H1 (cell line): ENCODE data around the gene SULF2. TPM values are rescaled to one million over a fixed set of nuclear protein-coding genes. Genes with fewer than 3 reads are reported as not detected.

Experiments
- CTCF ChIA-PET: fragments of 300-600 bp; sonication (Branson Sonifier 250); formaldehyde crosslinking; loops from one replicate; lab custom pipeline; 2021; ENCODE audit not compliant: partially characterized antibody; lab: Charles Lee
- POLR2A ChIA-PET: fragments of 300-600 bp; sonication (Branson Sonifier 250); formaldehyde crosslinking; loops from one replicate; lab custom pipeline; 2021; ENCODE audit warnings: inconsistent platforms; ENCODE audit not compliant: partially characterized antibody; lab: Charles Lee
- DNase-seq, 2 experiments: peaks; one replicate each; pipeline versions ENCODE4 v3.0.0 to v3.0.0-alpha.2; 2010 to 2022; ENCODE audit warnings: low spot score in 2 of 2, low read depth in 1 of 2, mixed read lengths in 1 of 2
- FAIRE-seq: peaks from 2 replicates; lab custom pipeline; 2011; peaks lifted over from hg19 to GRCh38; lab: Jason Lieb, UNC
- H2AFZ ChIP-seq: 2 replicates; pipeline ENCODE4 v1.8.1; 2012; ENCODE audit warnings: low read length, inconsistent platforms
- H2AK5ac ChIP-seq: 2 replicates; pipeline ENCODE4 v1.6.1; 2013; ENCODE audit warnings: low read depth, low read length
- H2BK120ac ChIP-seq: replicated peaks from 2 replicates; pipeline ENCODE3; 2013; ENCODE audit warnings: low read depth, low read length, inconsistent platforms
- H2BK12ac ChIP-seq: 2 replicates; pipeline ENCODE4 v1.6.1; 2013; ENCODE audit warnings: low read depth, low read length
- H2BK15ac ChIP-seq: 2 replicates; pipeline ENCODE4 v1.6.1; 2013; ENCODE audit warnings: low read length
- H2BK20ac ChIP-seq: 2 replicates; pipeline ENCODE4 v1.6.1; 2013; ENCODE audit warnings: low read length
- H2BK5ac ChIP-seq: 2 replicates; pipeline ENCODE4 v1.6.1; 2013; ENCODE audit warnings: low read depth, low read length
- H3K14ac ChIP-seq: 2 replicates; pipeline ENCODE4 v1.6.1; 2013; ENCODE audit warnings: inconsistent platforms; ENCODE audit not compliant: insufficient read length
- H3K18ac ChIP-seq: 2 replicates; pipeline ENCODE4 v1.6.1; 2013; ENCODE audit warnings: low read length; ENCODE audit errors: extremely low read depth
- H3K23ac ChIP-seq: 2 replicates; pipeline ENCODE4 v1.6.1; 2013; ENCODE audit warnings: inconsistent platforms; ENCODE audit not compliant: insufficient read length
- H3K23me2 ChIP-seq: 2 replicates; pipeline ENCODE4 v1.6.1; 2013; ENCODE audit warnings: low read depth, low read length
- H3K27ac ChIP-seq: 2 replicates; pipeline ENCODE4 v1.6.1; 2011; ENCODE audit warnings: low read depth, low read length, inconsistent platforms
- H3K27me3 ChIP-seq, 4 experiments: replicated peaks in 1 of 4; 1 replicate in 1 of 4; 2 replicates in 3 of 4; pipeline versions ENCODE4 v1.6.1 to v1.8.1; 2011 to 2013; ENCODE audit warnings: low read length in 3 of 4, mild to moderate bottlenecking in 3 of 4, inconsistent platforms in 2 of 4, mixed read lengths in 2 of 4, moderate library complexity in 1 of 4; ENCODE audit not compliant: control insufficient read depth in 3 of 4, insufficient read depth in 3 of 4; ENCODE audit errors: extremely low read depth in 1 of 4
- H3K36me3 ChIP-seq, 4 experiments: 2 replicates each; pipeline versions ENCODE4 v1.6.1 to v1.8.1; 2011 to 2013; ENCODE audit warnings: mild to moderate bottlenecking in 4 of 4, low read length in 3 of 4, moderate library complexity in 2 of 4, control low read depth in 1 of 4, inconsistent platforms in 1 of 4; ENCODE audit not compliant: insufficient read depth in 4 of 4, control insufficient read depth in 2 of 4
- H3K4ac ChIP-seq: replicated peaks from 2 replicates; pipeline ENCODE3; 2013; ENCODE audit warnings: low read length, low read depth, mixed read lengths, inconsistent platforms; ENCODE audit not compliant: insufficient read length
- H3K4me1 ChIP-seq, 4 experiments: replicated peaks in 1 of 4; 1 replicate in 1 of 4; 2 replicates in 3 of 4; pipeline versions ENCODE4 v1.6.1 to v1.8.1; 2011 to 2013; ENCODE audit warnings: low read length in 3 of 4, inconsistent platforms in 2 of 4, mixed read lengths in 1 of 4; ENCODE audit not compliant: insufficient read depth in 4 of 4, control insufficient read depth in 3 of 4
- H3K4me2 ChIP-seq, 2 experiments: 2 replicates each; pipeline versions ENCODE4 v1.6.1 to v1.8.1; 2011 to 2013; ENCODE audit warnings: low read depth in 2 of 2, low read length in 2 of 2, control low read depth in 1 of 2, inconsistent platforms in 1 of 2, mild to moderate bottlenecking in 1 of 2; ENCODE audit not compliant: insufficient read depth in 1 of 2
- H3K4me3 ChIP-seq, 4 experiments: fragments of 200-600, 300-600 bp in 1 of 4; sonication (generic), shearing (Covaris generic), sonication (Bioruptor Twin) in 1 of 4; 2 replicates each; pipeline versions ENCODE4 v1.5.1 to v1.8.1; 2011 to 2016; ENCODE audit warnings: low read length in 4 of 4, low read depth in 3 of 4, control low read depth in 2 of 4, inconsistent platforms in 2 of 4, mild to moderate bottlenecking in 2 of 4, mixed read lengths in 1 of 4, moderate library complexity in 1 of 4; ENCODE audit not compliant: insufficient read depth in 2 of 4; ENCODE audit errors: extremely low read depth in 1 of 4
- H3K56ac ChIP-seq: replicated peaks from 2 replicates; pipeline ENCODE3; 2013; ENCODE audit warnings: low read depth, mild to moderate bottlenecking, mixed read lengths, low read length, inconsistent platforms; ENCODE audit not compliant: insufficient read length
- H3K79me1 ChIP-seq: 2 replicates; pipeline ENCODE4 v1.6.1; 2013; ENCODE audit warnings: low read depth, low read length, control low read depth
- H3K79me2 ChIP-seq, 2 experiments: 2 replicates each; pipeline versions ENCODE4 v1.6.1 to v1.8.1; 2012 to 2013; ENCODE audit warnings: low read length in 2 of 2, mild to moderate bottlenecking in 2 of 2, inconsistent platforms in 1 of 2; ENCODE audit not compliant: insufficient read depth in 2 of 2, control insufficient read depth in 1 of 2
- H3K9ac ChIP-seq, 4 experiments: replicated peaks in 1 of 4; 1 replicate in 1 of 4; 2 replicates in 3 of 4; pipeline versions ENCODE4 v1.6.1 to v1.8.1; 2011 to 2013; ENCODE audit warnings: low read depth in 3 of 4, low read length in 3 of 4, control low read depth in 2 of 4, mild to moderate bottlenecking in 2 of 4, moderate library complexity in 2 of 4, inconsistent platforms in 1 of 4; ENCODE audit errors: extremely low read depth in 1 of 4
- H3K9me3 ChIP-seq, 2 experiments: 2 replicates each; pipeline versions ENCODE4 v1.6.1 to v1.8.1; 2012 to 2013; ENCODE audit warnings: mild to moderate bottlenecking in 2 of 2, moderate library complexity in 2 of 2, control low read depth in 1 of 2, inconsistent platforms in 1 of 2, low read depth in 1 of 2, low read length in 1 of 2, mixed read lengths in 1 of 2; ENCODE audit not compliant: insufficient read depth in 2 of 2
- H4K20me1 ChIP-seq, 2 experiments: replicated peaks in 1 of 2; 2 replicates each; pipeline versions ENCODE3 to v1.8.1; 2011 to 2013; ENCODE audit warnings: inconsistent platforms in 2 of 2, low read length in 2 of 2, mild to moderate bottlenecking in 1 of 2; ENCODE audit not compliant: insufficient read depth in 2 of 2, control insufficient read depth in 1 of 2
- H4K5ac ChIP-seq: 2 replicates; pipeline ENCODE4 v1.6.1; 2013; ENCODE audit warnings: low read length, low read depth, mixed read lengths, inconsistent platforms; ENCODE audit not compliant: insufficient read length
- H4K8ac ChIP-seq: 2 replicates; pipeline ENCODE4 v1.8.0; 2013; ENCODE audit warnings: mild to moderate bottlenecking, moderate library complexity, low read length, inconsistent platforms; ENCODE audit not compliant: insufficient read depth; ENCODE audit errors: extremely low read depth
- H4K91ac ChIP-seq: replicated peaks from 2 replicates; pipeline ENCODE3; 2013; ENCODE audit warnings: low read length, mixed read lengths, inconsistent platforms; ENCODE audit not compliant: insufficient read length
- JUN ChIP-seq: IDR thresholded peaks from 2 replicates; pipeline ENCODE4 v1.6.1; 2011; ENCODE audit warnings: low read depth, mild to moderate bottlenecking, improper control_type of control experiment, low read length
- MAFK ChIP-seq: IDR thresholded peaks from 2 replicates; pipeline ENCODE4 v1.6.1; 2012; ENCODE audit warnings: low read depth, mild to moderate bottlenecking, improper control_type of control experiment, low read length
- NRF1 ChIP-seq: IDR thresholded peaks from 2 replicates; pipeline ENCODE4 v1.6.1; 2011; ENCODE audit warnings: mild to moderate bottlenecking, low read depth, low read length, improper control_type of control experiment
- RFX5 ChIP-seq: IDR thresholded peaks from 2 replicates; pipeline ENCODE4 v1.6.1; 2011; ENCODE audit warnings: low read depth, low read length, improper control_type of control experiment, borderline replicate concordance
- RXRA ChIP-seq: IDR thresholded peaks from 2 replicates; pipeline ENCODE4 v1.6.1; 2011; ENCODE audit warnings: low read depth, mild to moderate bottlenecking, low read length, moderate library complexity; ENCODE audit not compliant: insufficient read depth
- SRF ChIP-seq: IDR thresholded peaks from 2 replicates; pipeline ENCODE4 v1.6.1; 2011; ENCODE audit warnings: mild to moderate bottlenecking, low read depth, low read length, moderate library complexity
- TAF1 ChIP-seq: IDR thresholded peaks from 2 replicates; pipeline ENCODE4 v1.6.1; 2011; ENCODE audit warnings: mild to moderate bottlenecking, low read depth, low read length
- WGBS, 2 experiments: shearing (Covaris generic) in 1 of 2; methylation state at CpG; one replicate each; pipeline versions ENCODE4 v1.1.6 to v1.1.7; 2013 to 2015; ENCODE audit warnings: low lambda C conversion rate in 2 of 2, mixed read lengths in 2 of 2, inconsistent platforms in 1 of 2, low coverage in 1 of 2, missing lambda C conversion rate in 1 of 2; ENCODE audit not compliant: insufficient replicate concordance in 2 of 2, insufficient coverage in 1 of 2, insufficient read length in 1 of 2; ENCODE audit errors: extremely low coverage in 1 of 2, missing lambda C conversion rate in 1 of 2; 5-methylcytosine and 5-hydroxymethylcytosine counted together
- polyA plus RNA-seq, 7 experiments: library from polyadenylated mRNA; depleted of rRNA in 3 of 7; stranded (reverse) in 5 of 7; unstranded in 2 of 7; fragments of >200 nt in 5 of 7; fragments of 200-250 nt in 2 of 7; gene quantifications; 1 replicate in 5 of 7; 2 replicates in 1 of 7; 4 replicates in 1 of 7; pipeline versions ENCODE4 v1.2.1 to v1.2.3, GENCODE V29; 2011 to 2013; ENCODE audit warnings: missing spikeins in 2 of 7, mixed read lengths in 2 of 7
- total RNA-seq: library from RNA; stranded (reverse); fragmentation: NEBNext Ultra II Directional; extraction: Animal tissue kit (Norgen Biotek cat#: 25700); gene quantifications from 2 replicates; pipeline ENCODE4 v1.2.1, GENCODE V29; 2021
- TF ChIP-seq, protein P1 (sequence below): IDR thresholded peaks from 2 replicates; pipeline ENCODE4 v1.6.1; 2012; ENCODE audit warnings: inconsistent platforms

SULF2 gene
- total and polyA plus RNA-seq, 2 of the 8 experiments (the other 6 are each of a cell fraction or from before 2014, with no cell fraction given) = 15.7 to 28.2 TPM

DNA sequence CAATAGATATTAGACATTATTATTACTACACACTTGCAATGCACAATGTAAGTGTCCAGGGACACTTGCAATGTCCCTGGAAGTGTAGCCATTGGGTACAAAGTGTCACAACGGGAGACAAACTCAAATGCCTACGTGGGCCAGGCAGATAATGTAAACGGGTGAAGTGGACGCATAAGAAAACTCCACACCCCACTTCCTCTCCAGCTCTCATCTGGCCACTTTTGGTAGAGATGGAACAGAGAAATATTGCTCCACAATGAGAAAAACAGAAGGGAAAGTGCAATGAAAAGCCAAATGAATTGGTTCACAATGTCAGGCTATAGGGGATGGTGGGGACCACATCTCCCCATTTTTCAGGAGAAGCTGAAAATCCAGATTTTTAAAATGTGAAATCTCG is 9.4 kb downstream of the SULF2 start:
- H3K79me2 ChIP-seq = no peaks in the 10 kb centered on the region
- no peaks in the 10 kb centered on the region for H4K20me1 ChIP-seq
- no peak overlapping the region for H4K8ac ChIP-seq
- no peak overlapping the region for H2BK15ac ChIP-seq
- H3K23ac ChIP-seq = no peak overlapping the region
- ChIA-PET POLR2A (interaction anchor here (0.7 kb wide), 1 partner anchor 8 kb away, joined by 3 read pairs; no protein-coding TSS in a partner anchor), CTCF (interaction anchor here (1.8 to 3.5 kb wide), 3 partner anchors 10 to 98 kb away, joined by 4 to 14 read pairs (median 10); no protein-coding TSS in a partner anchor)
- 0 out of 4 replicates have a peak, but pooled peaks cover under 1% of the 10 kb centered on the region in 2 experiments for H3K9me3 ChIP-seq
- no peaks in the 10 kb centered on the region for H3K4me1 ChIP-seq
- H3K14ac ChIP-seq = no peak overlapping the region
- H3K56ac ChIP-seq = no peak overlapping the region
- H3K9ac ChIP-seq = no peak overlapping the region
- no peak overlapping the region for H3K18ac ChIP-seq
- DNase-seq (no peak), FAIRE-seq (no peak)
- no peak overlapping the region for H3K27ac ChIP-seq
- H3K36me3 ChIP-seq = no peaks in the 10 kb centered on the region
- no peak overlapping the region for H3K4me3 ChIP-seq
- no peak overlapping the region for H2BK12ac ChIP-seq
- H2AFZ ChIP-seq = no peak overlapping the region
- H4K5ac ChIP-seq = no peak overlapping the region
- H2BK120ac ChIP-seq = no peak overlapping the region
- no peaks in the 10 kb centered on the region for H3K27me3 ChIP-seq
- no peaks in the 10 kb centered on the region for H3K23me2 ChIP-seq
- H3K79me1 ChIP-seq = no peaks in the 10 kb centered on the region
- no peak overlapping the region for H4K91ac ChIP-seq
- no peak overlapping the region for H3K4ac ChIP-seq
- no peak overlapping the region for H2AK5ac ChIP-seq
- H3K4me2 ChIP-seq = no peak overlapping the region
- TF ChIP-seq RFX5 (no peak), JUN (no peak), RXRA (no peak), MAFK (no peak), NRF1 (no peak), TAF1 (no peak), SRF (no peak)
- TF ChIP-seq, protein P1, sequence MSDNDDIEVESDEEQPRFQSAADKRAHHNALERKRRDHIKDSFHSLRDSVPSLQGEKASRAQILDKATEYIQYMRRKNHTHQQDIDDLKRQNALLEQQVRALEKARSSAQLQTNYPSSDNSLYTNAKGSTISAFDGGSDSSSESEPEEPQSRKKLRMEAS = no peak
- H2BK20ac ChIP-seq = no peak overlapping the region
- 81% methylated on average over 5 of the region's 5 CpGs; no CpG with 5 or more reads in 1 of the 2 experiments for WGBS, 2 experiments
- H2BK5ac ChIP-seq = no peak overlapping the region
